ENCODE results near the gene SLC35F5. TPM values are rescaled to one million over a fixed set of nuclear protein-coding genes. Genes with fewer than 3 reads are reported as not detected.
"Not testable (repeated sequence)": the region's sequence is repeated elsewhere in the genome, so short reads cannot be mapped to it uniquely, and the experiment has no call there.

SLC35F5 gene
- total RNA-seq, 2 experiments from 2014 or later, result 51.1 to 56.3 TPM

DNA sequence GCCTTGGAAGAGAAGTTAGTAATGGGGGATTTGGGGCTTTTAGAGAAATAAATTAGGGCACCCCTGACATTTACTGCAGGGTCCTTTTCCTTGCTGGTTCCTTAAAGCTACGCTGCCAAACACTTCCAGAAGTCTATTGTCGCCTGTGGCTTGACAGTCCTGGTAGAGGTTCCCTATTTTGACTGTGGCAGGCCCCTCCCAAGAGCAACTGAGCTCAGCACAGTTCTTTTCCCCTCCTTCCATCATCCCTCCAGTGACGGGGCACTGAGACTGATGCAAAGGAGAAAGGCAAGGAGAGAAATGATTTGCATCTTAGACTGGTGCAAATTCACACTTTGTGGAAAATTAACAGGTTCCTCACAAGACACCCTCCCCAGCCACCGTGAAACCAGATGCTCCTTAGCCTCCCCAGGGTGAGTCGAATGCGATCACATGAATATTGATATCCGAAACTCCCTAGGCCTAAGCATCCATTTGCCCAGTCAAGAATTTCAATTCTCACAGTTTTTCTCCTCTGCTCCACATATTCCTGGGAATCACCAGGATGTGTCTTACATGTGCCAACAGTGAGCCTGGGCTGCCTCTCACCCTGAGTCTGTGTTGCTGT, 84.0 kb downstream of the SLC35F5 start:
- H3K4me1 ChIP-seq (ENCODE audit: insufficient read depth, low read length, poor library complexity, severe bottlenecking), result no peaks in the 10 kb centered on the region
- no peak overlapping the region for H3K4me2 ChIP-seq (ENCODE audit: low read length)
- BruUV-seq (replicated peaks), result no TSS peak
- H3K4me3 ChIP-seq (ENCODE audit: low read depth, low read length, poor library complexity, severe bottlenecking), result no peak overlapping the region
- intact Hi-C loops (cut with micrococcal nuclease; ENCODE audit: unreplicated experiment), result no loop called here
- no peaks in the 10 kb centered on the region for H3K9me3 ChIP-seq (ENCODE audit: low read length)
- no peak overlapping the region for H3K27ac ChIP-seq (ENCODE audit: low read depth, low read length, poor library complexity, severe bottlenecking)
- ChIA-PET CTCF (ENCODE audit: unreplicated experiment) (no interaction called here), POLR2A (no interaction called here)
- DNase-seq (ENCODE audit: low spot score), result no peak
- TF ChIP-seq, protein P1, sequence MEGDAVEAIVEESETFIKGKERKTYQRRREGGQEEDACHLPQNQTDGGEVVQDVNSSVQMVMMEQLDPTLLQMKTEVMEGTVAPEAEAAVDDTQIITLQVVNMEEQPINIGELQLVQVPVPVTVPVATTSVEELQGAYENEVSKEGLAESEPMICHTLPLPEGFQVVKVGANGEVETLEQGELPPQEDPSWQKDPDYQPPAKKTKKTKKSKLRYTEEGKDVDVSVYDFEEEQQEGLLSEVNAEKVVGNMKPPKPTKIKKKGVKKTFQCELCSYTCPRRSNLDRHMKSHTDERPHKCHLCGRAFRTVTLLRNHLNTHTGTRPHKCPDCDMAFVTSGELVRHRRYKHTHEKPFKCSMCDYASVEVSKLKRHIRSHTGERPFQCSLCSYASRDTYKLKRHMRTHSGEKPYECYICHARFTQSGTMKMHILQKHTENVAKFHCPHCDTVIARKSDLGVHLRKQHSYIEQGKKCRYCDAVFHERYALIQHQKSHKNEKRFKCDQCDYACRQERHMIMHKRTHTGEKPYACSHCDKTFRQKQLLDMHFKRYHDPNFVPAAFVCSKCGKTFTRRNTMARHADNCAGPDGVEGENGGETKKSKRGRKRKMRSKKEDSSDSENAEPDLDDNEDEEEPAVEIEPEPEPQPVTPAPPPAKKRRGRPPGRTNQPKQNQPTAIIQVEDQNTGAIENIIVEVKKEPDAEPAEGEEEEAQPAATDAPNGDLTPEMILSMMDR (conservative IDR thresholded peaks at IDR 0.05; ENCODE audit: low read length), result no peak
- TF ChIP-seq EZH2phosphoT487 (IDR thresholded peaks at IDR 0.05; ENCODE audit: borderline replicate concordance, low read depth, low read length), result no peak
- no peaks in the 10 kb centered on the region for H4K20me1 ChIP-seq (ENCODE audit: insufficient read depth, low read length)
- H2AFZ ChIP-seq (ENCODE audit: low read length), result no peak overlapping the region
- H3K9me2 ChIP-seq (ENCODE audit: insufficient read depth, low read length), result no peaks in the 10 kb centered on the region
- no peaks in the 10 kb centered on the region for H3K79me2 ChIP-seq (ENCODE audit: insufficient read depth, low read depth, low read length)
- no peaks in the 10 kb centered on the region for H3K36me3 ChIP-seq (ENCODE audit: insufficient read depth, low read length)

DNA sequence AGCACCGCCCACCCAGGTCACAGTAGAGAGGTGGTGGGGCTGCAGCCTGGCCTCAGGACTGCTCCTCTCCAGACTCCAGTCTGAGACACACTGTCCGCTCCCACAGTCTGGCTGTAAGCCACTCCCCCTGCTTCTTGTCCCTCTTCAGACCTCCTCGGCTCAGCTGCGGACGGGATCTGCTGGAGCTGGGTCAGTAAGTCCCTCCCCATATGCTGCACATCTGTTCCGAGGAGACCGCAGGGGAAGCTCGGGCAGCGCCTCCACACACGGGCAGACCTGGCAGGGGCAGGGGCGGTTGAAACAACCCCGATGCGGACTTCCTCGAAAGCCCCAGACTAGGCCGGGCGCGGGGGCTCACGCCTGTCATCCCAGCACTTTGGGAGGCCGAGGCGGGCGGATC, 87.4 kb downstream of the SLC35F5 start:
- H4K20me1 ChIP-seq (ENCODE audit: insufficient read depth, low read length); H3K4me3 ChIP-seq (ENCODE audit: low read depth, low read length, poor library complexity, severe bottlenecking); intact Hi-C loops (cut with micrococcal nuclease; ENCODE audit: unreplicated experiment); H3K27ac ChIP-seq (ENCODE audit: low read depth, low read length, poor library complexity, severe bottlenecking); CTCF ChIA-PET (ENCODE audit: unreplicated experiment); BruUV-seq (replicated peaks); H3K4me2 ChIP-seq (ENCODE audit: low read length); POLR2A ChIA-PET; H3K79me2 ChIP-seq (ENCODE audit: insufficient read depth, low read depth, low read length); H3K4me1 ChIP-seq (ENCODE audit: insufficient read depth, low read length, poor library complexity, severe bottlenecking); H2AFZ ChIP-seq (ENCODE audit: low read length); H3K9me2 ChIP-seq (ENCODE audit: insufficient read depth, low read length); H3K36me3 ChIP-seq (ENCODE audit: insufficient read depth, low read length); DNase-seq (ENCODE audit: low spot score); H3K9me3 ChIP-seq (ENCODE audit: low read length): not testable (repeated sequence)

DNA sequence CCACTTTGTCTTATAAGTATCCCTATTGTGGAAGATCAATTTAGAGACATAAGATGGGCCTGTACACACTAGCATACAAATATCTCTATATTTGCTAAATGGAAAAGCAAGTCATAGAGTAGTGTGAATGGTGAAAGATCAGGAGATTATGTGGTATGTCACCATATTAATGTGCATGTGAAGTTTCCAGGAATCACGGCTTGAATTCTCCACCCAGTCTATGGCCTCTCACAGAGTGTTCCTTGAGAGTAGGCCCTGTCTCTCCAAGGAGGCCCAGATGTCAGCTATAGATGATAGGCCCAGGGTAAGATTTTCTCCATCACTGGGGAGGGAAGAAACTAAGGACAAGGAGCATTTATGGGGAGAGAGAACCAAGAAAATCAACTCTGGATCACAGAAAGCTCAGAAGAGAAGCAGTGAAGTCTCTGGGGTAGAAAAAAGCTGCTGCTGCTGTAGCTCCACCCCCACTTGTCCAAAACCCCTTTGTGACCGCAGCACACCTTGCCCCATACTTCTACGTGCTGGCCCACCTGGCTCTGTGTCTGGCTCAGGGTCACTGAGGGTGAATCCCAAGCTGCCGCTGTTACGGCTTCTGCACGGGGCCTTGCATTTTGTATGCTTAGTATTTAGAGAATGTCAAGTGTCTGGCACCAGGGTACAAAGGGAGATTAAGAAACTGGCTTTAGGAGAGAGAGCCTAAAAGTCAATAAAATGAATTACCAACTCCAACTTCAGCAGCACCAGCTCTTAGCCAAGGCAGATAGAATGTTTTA, 91.5 kb downstream of the SLC35F5 start:
- POLR2A ChIA-PET; H3K4me2 ChIP-seq (ENCODE audit: low read length); BruUV-seq (replicated peaks): not testable (repeated sequence)

DNA sequence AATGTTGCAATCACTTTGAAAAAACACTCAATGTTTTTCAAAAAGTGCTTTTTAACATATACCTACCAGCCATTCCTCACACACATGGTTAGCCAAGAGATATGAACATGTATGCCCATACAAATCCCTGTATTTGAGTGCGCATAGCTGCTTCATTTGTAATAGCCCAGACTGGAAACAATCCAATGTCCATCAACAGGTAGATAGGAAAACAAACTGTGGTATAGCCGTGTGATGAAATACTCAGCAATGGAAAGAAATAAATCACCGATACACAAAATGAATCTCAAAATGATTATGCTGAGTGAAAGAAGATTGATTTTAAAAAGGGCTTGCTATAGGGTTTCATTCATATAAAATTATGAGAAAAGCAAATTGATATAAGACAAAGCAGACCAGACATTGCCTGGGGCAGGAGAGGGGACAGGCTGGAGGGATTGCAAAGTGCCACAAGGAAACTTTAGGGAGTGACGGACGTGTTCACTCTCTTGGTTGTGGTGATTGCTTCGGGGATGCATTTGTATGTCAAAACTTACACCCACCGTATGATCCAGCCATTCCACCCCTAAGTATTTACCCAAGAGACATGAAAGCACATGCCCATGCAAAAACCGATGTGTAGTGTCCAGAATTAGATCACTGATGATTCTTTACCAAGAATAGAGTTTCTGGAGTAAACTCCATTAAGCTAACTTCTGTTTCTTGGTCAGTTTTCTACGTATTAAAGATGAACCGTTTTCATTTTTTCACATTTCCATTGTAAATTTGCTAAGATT, 93.0 kb downstream of the SLC35F5 start:
- H3K4me1 ChIP-seq (ENCODE audit: insufficient read depth, low read length, poor library complexity, severe bottlenecking); H3K9me3 ChIP-seq (ENCODE audit: low read length); DNase-seq (ENCODE audit: low spot score); H3K36me3 ChIP-seq (ENCODE audit: insufficient read depth, low read length); H2AFZ ChIP-seq (ENCODE audit: low read length); BruUV-seq (replicated peaks); CTCF ChIA-PET (ENCODE audit: unreplicated experiment); H3K27ac ChIP-seq (ENCODE audit: low read depth, low read length, poor library complexity, severe bottlenecking); H3K4me3 ChIP-seq (ENCODE audit: low read depth, low read length, poor library complexity, severe bottlenecking); H3K4me2 ChIP-seq (ENCODE audit: low read length); H4K20me1 ChIP-seq (ENCODE audit: insufficient read depth, low read length); H3K79me2 ChIP-seq (ENCODE audit: insufficient read depth, low read depth, low read length); POLR2A ChIA-PET; intact Hi-C loops (cut with micrococcal nuclease; ENCODE audit: unreplicated experiment); H3K9me2 ChIP-seq (ENCODE audit: insufficient read depth, low read length): not testable (repeated sequence)

More for the DNA sequence above, 91.5 kb downstream of the SLC35F5 start:
- H3K4me1 ChIP-seq (ENCODE audit: insufficient read depth, low read length, poor library complexity, severe bottlenecking); H3K9me3 ChIP-seq (ENCODE audit: low read length); H2AFZ ChIP-seq (ENCODE audit: low read length); H3K4me3 ChIP-seq (ENCODE audit: low read depth, low read length, poor library complexity, severe bottlenecking); H3K9me2 ChIP-seq (ENCODE audit: insufficient read depth, low read length); H3K27ac ChIP-seq (ENCODE audit: low read depth, low read length, poor library complexity, severe bottlenecking); CTCF ChIA-PET (ENCODE audit: unreplicated experiment); H4K20me1 ChIP-seq (ENCODE audit: insufficient read depth, low read length); DNase-seq (ENCODE audit: low spot score); H3K79me2 ChIP-seq (ENCODE audit: insufficient read depth, low read depth, low read length); H3K36me3 ChIP-seq (ENCODE audit: insufficient read depth, low read length); intact Hi-C loops (cut with micrococcal nuclease; ENCODE audit: unreplicated experiment): not testable (repeated sequence)
